T-helper 1 cell treated with Interleukin-12 subunit alpha and Interleukin-12 subunit beta and Interleukin-4 antibody, amounts not matched to agents 30 μg/mL and 1 μg/mL, for 36 hours (primary cell): ENCODE results near the gene MAPKAP1.

ENCODE experiments used
- H3K27ac Mint-ChIP-seq: one replicate; pipeline ENCODE4 v1.8.0; 2021; ENCODE audit warnings: mild to moderate bottlenecking, mixed read lengths
- H3K27me3 Mint-ChIP-seq: one replicate; pipeline ENCODE4 v1.8.0; 2021; ENCODE audit warnings: low read depth, mixed read lengths
- H3K36me3 Mint-ChIP-seq: one replicate; pipeline ENCODE4 v1.8.0; 2021; ENCODE audit warnings: low read depth, mixed read lengths
- H3K4me1 Mint-ChIP-seq: one replicate; pipeline ENCODE4 v1.8.0; 2021; ENCODE audit warnings: low read depth, mixed read lengths
- H3K4me3 Mint-ChIP-seq: one replicate; pipeline ENCODE4 v1.8.0; 2021; ENCODE audit warnings: mild to moderate bottlenecking, moderate library complexity, mixed read lengths
- H3K9me3 Mint-ChIP-seq: one replicate; pipeline ENCODE4 v1.8.0; 2021; ENCODE audit warnings: mixed read lengths

The MAPKAP1 gene

DNA sequence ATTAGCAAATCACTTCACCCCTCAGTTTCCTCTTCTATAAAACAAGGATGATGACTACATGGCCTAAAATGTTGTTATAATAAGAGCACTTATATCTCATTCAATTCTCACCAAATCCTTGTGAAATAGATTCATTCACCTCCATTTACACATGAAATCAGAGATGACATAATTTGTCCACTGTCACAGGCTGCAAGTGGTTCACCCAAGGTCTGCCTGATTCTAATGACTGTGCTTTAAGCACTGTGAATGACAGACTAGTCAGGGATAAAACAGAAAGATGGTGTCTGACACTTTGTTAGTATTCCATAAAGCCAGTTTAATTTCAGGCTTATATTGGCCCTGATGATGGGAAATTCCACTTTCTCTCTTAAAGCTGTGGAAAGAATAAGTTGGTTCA is 209.5 kb downstream of the MAPKAP1 start:
- H3K36me3 Mint-ChIP-seq, result peaks cover 5% of the 10 kb centered on the region
- no peak overlapping the region for H3K4me3 Mint-ChIP-seq
- H3K27ac Mint-ChIP-seq, result no peak overlapping the region
- H3K9me3 Mint-ChIP-seq, result no peaks in the 10 kb centered on the region
- H3K27me3 Mint-ChIP-seq, result no peaks in the 10 kb centered on the region
- H3K4me1 Mint-ChIP-seq, result no peaks in the 10 kb centered on the region

- Mint-ChIP-seq H3K9me3 (no peaks in the 10 kb centered on the region), H3K4me1 (no peaks in the 10 kb centered on the region)
Measured at GRCh38 chr9:125496313-125496834, 210.6 kb downstream of the MAPKAP1 start.

DNA sequence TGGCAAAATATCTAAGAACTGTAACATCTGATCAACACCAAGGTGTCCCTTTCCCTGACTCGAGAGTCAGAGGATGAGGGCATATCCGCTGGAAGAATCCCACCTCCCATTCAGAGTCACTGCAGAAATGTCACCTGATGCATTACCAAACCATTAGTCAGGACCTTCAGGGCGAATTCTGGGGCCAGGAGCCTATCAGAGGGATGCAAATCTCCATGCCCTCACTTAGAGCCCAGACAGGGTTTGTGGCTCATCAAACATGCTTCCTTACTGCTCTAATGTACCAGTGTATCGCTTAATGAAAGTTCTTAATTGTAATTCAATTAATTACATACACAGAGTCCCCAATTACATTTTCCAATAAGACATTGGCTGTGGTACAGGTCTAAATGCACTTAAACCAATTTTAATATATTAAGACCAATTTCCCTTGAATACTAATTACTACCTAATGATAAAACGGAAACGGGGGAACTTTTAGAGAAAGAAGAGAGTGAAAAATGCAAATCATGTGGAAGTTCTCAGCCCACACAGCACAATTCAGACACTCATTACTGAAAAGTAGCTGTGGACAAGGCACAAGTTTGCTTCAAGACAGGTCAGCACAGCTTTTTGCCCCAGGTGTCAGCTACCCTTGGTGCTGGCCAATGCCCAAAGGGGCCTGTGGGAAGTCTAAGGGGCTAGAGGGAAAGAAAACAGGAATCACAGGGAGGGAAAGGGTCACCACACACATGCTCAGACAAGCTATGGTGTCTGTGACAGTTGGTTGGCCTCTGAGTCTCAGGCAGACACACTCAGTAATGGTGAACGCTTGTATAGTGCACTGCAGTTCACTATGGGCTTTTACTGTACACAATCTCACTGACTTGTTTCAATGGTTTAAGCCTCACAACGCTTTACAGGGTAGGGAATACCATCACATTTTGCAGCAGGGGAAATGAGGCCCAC is 211.6 kb downstream of the MAPKAP1 start:
- Mint-ChIP-seq H3K27ac (no peak overlapping the region), H3K36me3 (peaks cover 2% of the 10 kb centered on the region), H3K27me3 (no peaks in the 10 kb centered on the region), H3K9me3 (no peaks in the 10 kb centered on the region), H3K4me3 (no peak overlapping the region), H3K4me1 (no peaks in the 10 kb centered on the region)

More at GRCh38 chr9:125496313-125496834, 210.6 kb downstream of the MAPKAP1 start:
- H3K27ac Mint-ChIP-seq, result no peak overlapping the region
- no peaks in the 10 kb centered on the region for H3K27me3 Mint-ChIP-seq
- no peak overlapping the region for H3K4me3 Mint-ChIP-seq
- H3K36me3 Mint-ChIP-seq, result peaks cover 2% of the 10 kb centered on the region

- no peaks in the 10 kb centered on the region for H3K9me3 Mint-ChIP-seq
- H3K27me3 Mint-ChIP-seq, result no peaks in the 10 kb centered on the region
- H3K4me3 Mint-ChIP-seq, result no peak overlapping the region
- no peaks in the 10 kb centered on the region for H3K4me1 Mint-ChIP-seq
- no peak overlapping the region for H3K27ac Mint-ChIP-seq
- H3K36me3 Mint-ChIP-seq, result no peaks in the 10 kb centered on the region
Measured at GRCh38 chr9:125494653-125494915, 212.4 kb downstream of the MAPKAP1 start.

- H3K4me3 Mint-ChIP-seq, result no peak overlapping the region
- H3K36me3 Mint-ChIP-seq, result peaks cover 2% of the 10 kb centered on the region
- H3K27ac Mint-ChIP-seq, result no peak overlapping the region
- H3K9me3 Mint-ChIP-seq, result no peaks in the 10 kb centered on the region
- no peaks in the 10 kb centered on the region for H3K27me3 Mint-ChIP-seq
- peaks cover 2% of the 10 kb centered on the region for H3K4me1 Mint-ChIP-seq
Measured at GRCh38 chr9:125493881-125494652, 212.9 kb downstream of the MAPKAP1 start.

DNA sequence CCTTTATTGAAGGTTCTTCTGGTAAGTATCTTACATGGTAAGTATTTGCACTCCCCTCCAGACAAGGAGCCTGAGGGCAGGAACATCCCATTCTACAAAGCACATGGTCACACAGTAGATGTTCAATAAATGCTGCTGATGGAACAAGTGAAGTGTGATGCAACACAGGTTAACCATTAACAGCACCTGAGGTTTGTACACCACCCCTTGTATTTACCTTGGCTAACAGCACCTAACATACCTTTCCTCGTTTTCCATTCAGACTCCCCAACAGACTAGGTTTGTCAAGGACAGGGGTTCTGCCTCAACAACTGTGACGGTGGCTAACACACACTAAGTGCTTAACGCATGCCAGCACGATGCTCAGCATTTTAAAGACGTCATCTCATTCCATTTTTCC is 213.6 kb downstream of the MAPKAP1 start:
- Mint-ChIP-seq H3K9me3 (no peaks in the 10 kb centered on the region), H3K27me3 (no peaks in the 10 kb centered on the region), H3K4me1 (peaks cover 2% of the 10 kb centered on the region), H3K36me3 (peaks cover 2% of the 10 kb centered on the region), H3K4me3 (no peak overlapping the region), H3K27ac (no peak overlapping the region)

DNA sequence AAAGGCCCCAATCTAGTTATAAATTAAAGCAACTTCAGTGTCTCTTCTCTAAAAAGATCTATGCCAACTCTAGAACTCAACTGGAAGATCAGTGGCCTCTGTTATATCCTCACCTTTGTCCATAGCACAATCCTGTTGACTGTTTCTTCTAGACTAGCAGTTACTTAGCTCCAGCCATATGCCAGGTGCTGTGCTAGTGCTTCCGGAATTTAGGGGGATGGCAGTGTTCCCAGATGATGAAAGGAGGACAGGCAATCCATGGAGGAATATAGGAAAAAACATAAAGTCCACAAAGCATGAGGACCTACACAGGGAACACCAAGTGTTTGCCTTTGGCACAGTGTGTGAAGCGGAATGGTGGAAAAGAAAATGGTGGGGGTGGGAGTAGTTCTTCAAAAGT is 214.3 kb downstream of the MAPKAP1 start:
- Mint-ChIP-seq H3K4me1 (peaks cover 2% of the 10 kb centered on the region), H3K4me3 (no peak overlapping the region), H3K9me3 (no peaks in the 10 kb centered on the region), H3K27me3 (no peaks in the 10 kb centered on the region), H3K27ac (no peak overlapping the region), H3K36me3 (peaks cover 2% of the 10 kb centered on the region)

GRCh38 chr9:125487842-125488241 is 219.2 kb downstream of the MAPKAP1 start:
- Mint-ChIP-seq H3K27me3 (no peaks in the 10 kb centered on the region), H3K9me3 (no peaks in the 10 kb centered on the region), H3K4me1 (peaks cover 2% of the 10 kb centered on the region), H3K27ac (no peak overlapping the region), H3K36me3 (peaks cover 4% of the 10 kb centered on the region), H3K4me3 (no peak overlapping the region)

- H3K4me1 Mint-ChIP-seq, result peaks cover 5% of the 10 kb centered on the region
- H3K4me3 Mint-ChIP-seq, result no peak overlapping the region
- H3K27me3 Mint-ChIP-seq, result no peaks in the 10 kb centered on the region
- no peaks in the 10 kb centered on the region for H3K9me3 Mint-ChIP-seq
- peaks cover 8% of the 10 kb centered on the region for H3K36me3 Mint-ChIP-seq
- no peak overlapping the region for H3K27ac Mint-ChIP-seq
Measured at GRCh38 chr9:125486576-125486975, 220.4 kb downstream of the MAPKAP1 start.

DNA sequence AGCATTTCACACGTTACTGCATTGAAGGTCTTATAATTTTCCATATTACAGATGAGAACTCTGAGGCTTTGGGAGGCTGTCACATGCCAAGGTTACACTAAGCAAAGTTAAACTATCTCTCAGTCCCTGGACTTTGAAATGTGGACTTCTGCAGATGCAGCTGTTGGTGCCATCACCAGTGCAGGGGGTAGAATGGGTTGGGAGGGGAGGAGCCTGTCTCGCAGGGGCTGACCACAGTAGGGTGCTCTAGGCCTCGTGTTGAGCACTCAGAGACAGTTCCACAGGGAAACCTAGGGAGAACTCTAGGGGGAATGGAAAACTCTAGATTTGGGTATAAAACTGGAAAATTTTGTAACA is 220.9 kb downstream of the MAPKAP1 start:
- Mint-ChIP-seq H3K4me1 (peaks cover 5% of the 10 kb centered on the region), H3K9me3 (no peaks in the 10 kb centered on the region), H3K4me3 (no peak overlapping the region), H3K27me3 (no peaks in the 10 kb centered on the region), H3K27ac (no peak overlapping the region), H3K36me3 (peaks cover 8% of the 10 kb centered on the region)

DNA sequence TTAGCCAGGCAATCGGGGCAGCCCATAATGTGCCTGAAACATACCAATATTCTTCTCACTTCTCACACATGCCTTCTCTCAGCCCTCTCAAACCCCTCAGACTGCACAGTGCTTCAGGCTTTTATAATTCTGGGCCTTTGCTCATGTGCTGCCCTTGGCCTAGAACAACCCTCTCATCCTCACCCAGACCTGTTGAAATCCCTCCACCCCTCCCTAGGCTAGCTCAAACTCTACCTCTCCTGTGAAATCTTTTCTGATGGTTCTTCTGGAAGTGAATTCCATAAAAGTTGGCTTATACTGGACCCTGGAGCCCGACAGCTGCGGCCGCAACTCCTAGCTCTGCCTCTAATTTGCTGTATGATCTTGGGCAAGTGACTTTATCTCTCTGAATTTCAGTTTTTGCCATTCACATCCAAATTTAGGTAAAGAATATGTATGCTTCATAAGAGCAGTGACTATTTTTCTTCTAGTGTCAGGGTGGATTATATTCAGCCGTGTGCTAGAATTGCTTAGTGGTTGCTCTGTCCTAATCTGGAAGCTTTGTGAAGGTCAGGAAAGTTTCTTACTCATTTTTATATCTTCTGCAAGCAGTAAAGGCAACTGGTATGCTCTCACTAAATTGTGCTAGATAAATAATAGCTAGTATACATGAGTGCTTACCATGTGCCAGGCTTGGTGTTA is 221.4 kb downstream of the MAPKAP1 start:
- peaks cover 8% of the 10 kb centered on the region for H3K36me3 Mint-ChIP-seq
- H3K4me3 Mint-ChIP-seq, result no peak overlapping the region

DNA sequence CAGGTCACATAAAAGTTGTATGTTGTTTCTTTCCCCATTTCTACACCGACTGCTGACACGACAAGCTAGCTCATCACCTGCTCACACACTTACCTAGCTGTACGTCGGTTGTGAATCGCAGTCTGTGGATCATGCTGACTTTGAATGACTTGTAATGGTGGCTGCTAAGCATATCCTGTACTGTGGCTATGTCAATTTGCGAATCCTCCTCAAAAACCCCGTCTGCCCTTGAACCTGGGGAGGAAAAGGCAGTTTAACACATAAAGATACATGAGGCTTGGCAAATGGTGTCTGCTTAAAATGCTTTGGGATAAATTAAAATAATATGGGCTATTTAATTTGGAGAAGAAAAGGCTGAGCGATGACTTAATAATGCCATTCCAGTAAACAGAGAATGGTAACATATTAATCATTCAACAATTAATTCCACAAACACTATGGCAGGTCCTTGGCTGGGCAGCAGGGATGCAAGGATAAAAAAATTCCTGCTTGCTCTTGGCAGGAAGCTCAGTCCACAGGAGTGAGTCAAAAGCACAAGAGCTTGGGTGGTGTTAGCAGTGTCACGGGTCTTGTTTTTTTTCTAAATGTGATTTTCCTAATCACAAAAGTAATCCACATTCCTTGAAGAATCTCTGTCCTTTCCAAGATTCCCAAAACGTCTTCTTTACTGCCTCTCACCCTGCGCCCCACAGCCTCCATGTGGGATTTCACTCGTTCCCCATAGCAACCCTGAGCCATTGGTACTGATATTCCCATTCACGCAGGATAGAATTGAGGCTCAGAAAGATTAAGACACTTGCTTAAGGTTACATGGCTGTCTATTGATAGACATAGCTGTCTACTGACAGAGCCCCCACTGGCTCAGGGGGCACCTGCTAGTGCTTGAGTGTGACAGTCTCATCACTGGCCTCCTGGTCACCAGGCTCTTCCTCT is 222.4 kb downstream of the MAPKAP1 start:
- Mint-ChIP-seq H3K4me3 (no peak overlapping the region), H3K36me3 (peaks cover 9% of the 10 kb centered on the region), H3K27me3 (no peaks in the 10 kb centered on the region), H3K4me1 (peaks cover 5% of the 10 kb centered on the region), H3K27ac (no peak overlapping the region), H3K9me3 (no peaks in the 10 kb centered on the region)

More for the DNA sequence above, 221.4 kb downstream of the MAPKAP1 start:
- Mint-ChIP-seq H3K4me1 (peaks cover 5% of the 10 kb centered on the region), H3K9me3 (no peaks in the 10 kb centered on the region), H3K27ac (no peak overlapping the region), H3K27me3 (no peaks in the 10 kb centered on the region)

DNA sequence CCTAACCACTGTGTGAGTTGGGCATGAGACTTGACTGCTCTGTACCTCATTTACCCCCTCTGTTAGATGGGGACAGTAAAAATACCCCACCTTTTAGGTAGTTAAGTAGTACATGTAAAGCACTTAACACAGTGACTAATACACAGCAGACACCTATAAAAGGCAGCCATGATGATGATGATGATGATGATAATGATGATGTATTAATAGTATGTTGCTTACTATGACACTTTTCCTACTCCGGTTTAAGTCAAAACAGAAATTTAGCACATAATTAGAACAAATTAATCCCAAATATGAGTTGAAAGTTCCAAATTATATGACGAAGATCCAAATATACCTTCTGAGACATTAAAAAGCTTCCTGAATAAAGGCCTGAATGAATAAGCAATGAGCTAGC is 223.3 kb downstream of the MAPKAP1 start:
- H3K4me1 Mint-ChIP-seq, result peaks cover 3% of the 10 kb centered on the region
- H3K27me3 Mint-ChIP-seq, result no peaks in the 10 kb centered on the region
- H3K9me3 Mint-ChIP-seq, result no peaks in the 10 kb centered on the region
- H3K27ac Mint-ChIP-seq, result no peak overlapping the region
- no peak overlapping the region for H3K4me3 Mint-ChIP-seq
- H3K36me3 Mint-ChIP-seq, result peaks cover 7% of the 10 kb centered on the region
